Upper lobe of left lung (tissue), 6 donors: Measurements from ENCODE around the gene ZNF407. TPM values are rescaled to one million over a fixed set of nuclear protein-coding genes. Genes with fewer than 3 reads are reported as not detected.

Source experiments
- ATAC-seq, 2 donors: fragments of 200-7000 bp; cut with Tn5 transposase; one replicate each; pipeline ENCODE4 v1.9.1; 2022; ENCODE audit warnings: mild to moderate bottlenecking in 2 of 2, moderate library complexity in 2 of 2; ENCODE audit not compliant: low FRiP score in 2 of 2
- DNase-seq, 2 donors: peaks; one replicate each; pipeline ENCODE4 v3.0.0-alpha.2; 2019 to 2020
- H3K27ac ChIP-seq, 4 donors: fragments of 200-600 bp; sonication (generic); one replicate each; pipeline ENCODE4 v1.5.1; 2016 to 2019
- H3K27me3 ChIP-seq, 4 donors: fragments of 200-600 bp; sonication (generic); one replicate each; pipeline ENCODE4 v1.5.1; 2017 to 2019
- H3K36me3 ChIP-seq, 4 donors: fragments of 200-600 bp; sonication (generic); one replicate each; pipeline ENCODE4 v1.5.1; 2016 to 2019
- H3K4me1 ChIP-seq, 4 donors: fragments of 200-600 bp; sonication (generic); one replicate each; pipeline ENCODE4 v1.5.1; 2018 to 2019
- H3K4me3 ChIP-seq, 4 donors: fragments of 200-600 bp; sonication (generic); one replicate each; pipeline ENCODE4 v1.5.1; 2017 to 2019; ENCODE audit warnings: mild to moderate bottlenecking in 2 of 4, moderate library complexity in 1 of 4
- H3K9me3 ChIP-seq, 4 donors: fragments of 200-600 bp; sonication (generic); one replicate each; pipeline ENCODE4 v1.5.1; 2018 to 2019
- EP300 ChIP-seq, 4 donors: sonication (generic); formaldehyde crosslinking; IDR thresholded peaks; one replicate each; pipeline ENCODE4 v1.5.1; 2017; ENCODE audit warnings: antibody characterized with exemption in 4 of 4, control low read depth in 2 of 4
- POLR2A ChIP-seq, 4 donors: fragments of 450-650 bp; IDR thresholded peaks; one replicate each; pipeline ENCODE4 v1.5.1; 2016 to 2017; ENCODE audit warnings: antibody characterized with exemption in 4 of 4, mild to moderate bottlenecking in 2 of 4
- POLR2AphosphoS5 ChIP-seq, 2 donors: sonication (generic); formaldehyde crosslinking; IDR thresholded peaks; one replicate each; pipeline ENCODE4 v1.5.1; 2017; ENCODE audit warnings: antibody characterized with exemption in 2 of 2
- WGBS, 2 donors: methylation state at CpG; one replicate each; pipeline ENCODE4 v1.1.5; 2017 to 2018; 5-methylcytosine and 5-hydroxymethylcytosine counted together
- total RNA-seq, 6 donors: library from RNA; depleted of rRNA in 4 of 6; stranded (reverse); fragments of >200 nt in 4 of 6; gene quantifications; one replicate each; pipeline versions ENCODE4 v1.1.0 to v1.2.1, GENCODE V29; 2016 to 2021
- TF ChIP-seq, protein P1 (sequence below), 6 experiments: fragments of 450-650 bp in 4 of 6; fragments of 200-600 bp in 2 of 6; sonication (generic) in 2 of 6; IDR thresholded peaks; one replicate each; pipeline ENCODE4 v1.5.1; 2016 to 2019; ENCODE audit warnings: antibody characterized with exemption in 6 of 6
- donor health status: DM: no; HTN: no; CAD: no; lungs with moderate emphysema.
- donor health status: DM: no; HTN: yes; CAD: no; lungs with severe emphysema.

ZNF407 gene
- total RNA-seq, 6 donors from 2014 or later: 12.2 to 77.5 (median 17.1) TPM

DNA sequence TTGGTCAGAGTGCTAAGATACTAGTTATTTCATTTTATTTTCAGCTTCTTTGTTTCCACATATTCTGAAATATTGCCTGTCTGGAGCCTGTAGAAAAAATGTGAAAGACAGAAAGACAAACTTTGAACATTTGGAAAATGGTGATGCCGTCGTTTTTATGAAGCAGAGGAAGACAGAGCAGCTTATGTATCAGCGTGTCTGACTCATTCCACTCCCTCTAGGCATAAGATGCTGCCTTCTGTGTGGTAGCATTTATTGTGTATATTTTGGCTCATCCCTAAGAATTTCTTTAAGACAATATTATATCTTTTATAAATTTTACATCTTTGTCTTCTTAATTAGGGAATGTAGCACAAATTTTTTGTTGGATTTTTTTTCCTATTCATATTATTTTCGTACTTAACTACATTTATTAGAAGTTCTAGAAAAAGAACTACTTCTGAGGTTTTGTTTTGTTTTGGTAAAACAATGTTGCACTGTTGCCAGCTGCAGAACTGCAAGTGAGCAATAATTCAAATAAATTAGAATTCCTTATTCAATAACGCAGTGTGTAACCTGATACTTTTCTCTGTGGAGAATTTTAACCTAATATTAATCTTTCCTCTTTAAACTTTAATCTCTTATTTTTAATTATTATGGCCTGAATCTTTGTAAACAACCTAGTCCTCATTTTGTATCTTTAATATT lies 300.4 kb downstream of the ZNF407 start:
- H3K9me3 ChIP-seq: no peaks in the 10 kb centered on the region
- H3K4me3 ChIP-seq: no peak overlapping the region
- DNase-seq: no peak
- ATAC-seq: no peak
- no peaks in the 10 kb centered on the region for H3K27me3 ChIP-seq
- H3K4me1 ChIP-seq: peaks cover 0 to 6% (median 0%) of the 10 kb centered on the region in 4 donors
- no peak overlapping the region for H3K27ac ChIP-seq
- no peaks in the 10 kb centered on the region for H3K36me3 ChIP-seq
- TF ChIP-seq EP300 (IDR thresholded peaks at IDR 0.05) (no peak), POLR2AphosphoS5 (IDR thresholded peaks at IDR 0.05) (no peak), POLR2A (IDR thresholded peaks at IDR 0.05) (no peak)
- TF ChIP-seq, protein P1, sequence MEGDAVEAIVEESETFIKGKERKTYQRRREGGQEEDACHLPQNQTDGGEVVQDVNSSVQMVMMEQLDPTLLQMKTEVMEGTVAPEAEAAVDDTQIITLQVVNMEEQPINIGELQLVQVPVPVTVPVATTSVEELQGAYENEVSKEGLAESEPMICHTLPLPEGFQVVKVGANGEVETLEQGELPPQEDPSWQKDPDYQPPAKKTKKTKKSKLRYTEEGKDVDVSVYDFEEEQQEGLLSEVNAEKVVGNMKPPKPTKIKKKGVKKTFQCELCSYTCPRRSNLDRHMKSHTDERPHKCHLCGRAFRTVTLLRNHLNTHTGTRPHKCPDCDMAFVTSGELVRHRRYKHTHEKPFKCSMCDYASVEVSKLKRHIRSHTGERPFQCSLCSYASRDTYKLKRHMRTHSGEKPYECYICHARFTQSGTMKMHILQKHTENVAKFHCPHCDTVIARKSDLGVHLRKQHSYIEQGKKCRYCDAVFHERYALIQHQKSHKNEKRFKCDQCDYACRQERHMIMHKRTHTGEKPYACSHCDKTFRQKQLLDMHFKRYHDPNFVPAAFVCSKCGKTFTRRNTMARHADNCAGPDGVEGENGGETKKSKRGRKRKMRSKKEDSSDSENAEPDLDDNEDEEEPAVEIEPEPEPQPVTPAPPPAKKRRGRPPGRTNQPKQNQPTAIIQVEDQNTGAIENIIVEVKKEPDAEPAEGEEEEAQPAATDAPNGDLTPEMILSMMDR (IDR thresholded peaks at IDR 0.05): no peak
- 86 to 87% methylated on average over 5 of the region's 5 CpGs for WGBS, 2 donors

DNA sequence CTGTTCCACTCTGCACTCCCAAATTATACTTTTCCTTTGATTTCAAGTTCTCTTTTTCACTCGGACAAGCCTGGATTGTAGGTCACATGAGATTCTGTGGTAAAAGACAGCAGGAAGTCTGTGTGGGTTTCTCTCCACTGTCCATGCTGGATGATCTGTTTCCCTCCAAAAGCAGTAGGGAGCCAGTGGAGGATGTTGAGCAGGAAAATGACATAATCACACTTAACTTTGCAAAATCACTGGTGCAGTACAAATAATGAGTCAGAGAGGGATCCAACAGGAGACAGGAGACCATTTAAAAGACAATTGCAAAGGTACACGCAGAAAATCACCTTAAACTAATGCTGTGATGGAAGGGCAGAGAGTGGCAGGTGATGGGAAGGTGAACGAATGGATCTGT lies 301.3 kb downstream of the ZNF407 start:
- H3K4me3 ChIP-seq: no peak overlapping the region
- H3K27ac ChIP-seq: peak overlapping the region in 1 of 4 donors; percentile 5
- no peaks in the 10 kb centered on the region for H3K36me3 ChIP-seq
- no peaks in the 10 kb centered on the region for H3K27me3 ChIP-seq
- 64 to 87% methylated on average over 3 of the region's 3 CpGs for WGBS, 2 donors
- H3K4me1 ChIP-seq: peaks cover 0 to 6% (median 0%) of the 10 kb centered on the region in 4 donors
- ATAC-seq: peak in 1 of 2 donors; percentile 58
- TF ChIP-seq POLR2AphosphoS5 (IDR thresholded peaks at IDR 0.05): no peak
- no peak for TF ChIP-seq POLR2A (IDR thresholded peaks at IDR 0.05)
- TF ChIP-seq EP300 (IDR thresholded peaks at IDR 0.05): no peak
- TF ChIP-seq, protein P1 (IDR thresholded peaks at IDR 0.05): no peak
- H3K9me3 ChIP-seq: no peaks in the 10 kb centered on the region
- DNase-seq: no peak

DNA sequence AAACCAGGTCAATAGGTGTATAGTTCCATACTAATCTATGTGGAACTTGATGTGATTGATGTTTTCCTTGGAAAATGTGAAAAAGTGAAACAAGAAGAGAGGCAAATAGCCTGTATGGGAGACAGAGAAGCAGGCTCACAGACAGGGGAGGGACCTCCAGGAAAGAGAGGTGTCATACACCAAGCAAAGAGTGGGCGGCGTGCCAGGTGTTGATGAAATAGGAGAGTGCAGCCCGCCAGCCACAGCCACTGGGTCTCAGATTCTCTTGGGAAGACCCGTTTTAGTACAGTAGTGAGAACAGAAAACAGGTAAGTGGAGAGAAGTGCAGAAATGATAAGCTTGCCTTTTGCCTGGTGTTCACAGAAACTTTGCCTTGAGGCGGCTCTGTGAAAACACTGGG lies 301.9 kb downstream of the ZNF407 start:
- ATAC-seq: no peak
- H3K27me3 ChIP-seq: no peaks in the 10 kb centered on the region
- no peak for TF ChIP-seq POLR2AphosphoS5 (IDR thresholded peaks at IDR 0.05)
- TF ChIP-seq EP300 (IDR thresholded peaks at IDR 0.05): no peak
- TF ChIP-seq POLR2A (IDR thresholded peaks at IDR 0.05): no peak
- H3K4me3 ChIP-seq: no peak overlapping the region
- H3K9me3 ChIP-seq: no peaks in the 10 kb centered on the region
- no peaks in the 10 kb centered on the region for H3K36me3 ChIP-seq
- 87 to 89% methylated on average over 5 of the region's 5 CpGs for WGBS, 2 donors
- DNase-seq: peak in 1 of 2 donors; percentile 29
- peaks cover 0 to 6% (median 0%) of the 10 kb centered on the region in 4 donors for H3K4me1 ChIP-seq
- peak overlapping the region in 1 of 4 donors; percentile 5 for H3K27ac ChIP-seq

DNA sequence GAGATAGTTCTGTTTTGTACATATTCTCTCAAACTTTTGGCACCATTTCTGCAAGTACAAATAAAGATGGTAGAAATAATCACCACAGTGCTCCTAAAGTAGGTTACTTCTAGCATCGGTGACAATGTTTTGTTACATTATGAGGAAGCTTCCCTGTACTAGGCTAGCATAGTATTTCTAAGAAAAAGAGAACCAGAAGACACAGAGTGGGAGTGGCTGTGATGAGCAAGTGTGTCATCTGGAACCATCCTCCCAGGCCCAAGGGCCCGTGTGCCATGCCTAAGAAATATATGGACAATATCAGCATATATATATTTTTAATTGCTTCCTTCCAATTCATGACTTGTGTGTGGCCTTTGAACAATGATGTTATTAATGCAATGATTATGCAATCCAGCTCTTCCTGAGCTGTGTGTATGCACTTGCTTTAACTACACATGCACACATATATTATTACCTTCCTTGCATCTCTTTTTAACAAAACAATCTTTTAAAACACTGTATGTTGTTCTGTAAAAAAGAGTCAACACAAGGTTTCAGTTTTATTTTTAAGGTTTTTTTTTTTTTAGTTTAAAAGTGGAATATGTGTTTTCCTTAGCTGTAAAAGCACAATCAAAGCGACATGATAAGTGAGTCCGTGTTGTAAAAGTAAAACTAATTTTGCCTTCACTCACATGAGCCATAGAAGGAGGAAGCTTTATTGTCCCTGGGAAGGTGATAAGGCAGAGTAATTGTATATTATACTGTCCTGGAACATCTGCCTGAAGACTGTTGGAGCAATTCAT lies 303.9 kb downstream of the ZNF407 start:
- H3K4me3 ChIP-seq: no peak overlapping the region
- H3K27me3 ChIP-seq: no peaks in the 10 kb centered on the region
- no peak for DNase-seq
- H3K4me1 ChIP-seq: peaks cover 0 to 6% (median 0%) of the 10 kb centered on the region in 4 donors
- ATAC-seq: peak; percentile 67 to 70
- no peak overlapping the region for H3K27ac ChIP-seq
- no peaks in the 10 kb centered on the region for H3K36me3 ChIP-seq
- H3K9me3 ChIP-seq: no peaks in the 10 kb centered on the region
- WGBS, 2 donors: 81 to 85% methylated on average over 4 of the region's 4 CpGs
- no peak for TF ChIP-seq EP300 (IDR thresholded peaks at IDR 0.05)
- TF ChIP-seq POLR2A (IDR thresholded peaks at IDR 0.05): no peak
- no peak for TF ChIP-seq POLR2AphosphoS5 (IDR thresholded peaks at IDR 0.05)
- TF ChIP-seq, protein P1 (IDR thresholded peaks at IDR 0.05): no peak

DNA sequence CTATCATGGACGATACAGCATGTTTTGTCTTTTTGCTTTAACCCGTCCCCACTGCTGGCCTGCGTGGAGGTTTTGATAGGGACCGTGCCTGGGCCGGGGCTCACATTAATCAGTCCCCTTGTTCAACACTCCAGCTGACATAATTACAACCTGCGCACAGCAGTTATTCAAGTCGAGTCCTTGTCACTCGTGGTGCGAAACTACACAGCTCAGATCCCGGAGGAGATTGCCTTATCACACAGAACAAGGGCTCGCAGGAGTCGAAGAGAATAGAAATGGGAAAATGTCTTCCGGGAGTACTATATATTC lies 304.4 kb downstream of the ZNF407 start:
- no peak for TF ChIP-seq POLR2AphosphoS5 (IDR thresholded peaks at IDR 0.05)
- TF ChIP-seq, protein P1 (IDR thresholded peaks at IDR 0.05): no peak
- ATAC-seq (no peak), DNase-seq (peak in 1 of 2 donors; percentile 6)
- Histone ChIP-seq H3K27ac (no peak overlapping the region), H3K9me3 (no peaks in the 10 kb centered on the region), H3K4me1 (peaks cover 0 to 6% (median 0%) of the 10 kb centered on the region in 4 donors), H3K36me3 (no peaks in the 10 kb centered on the region), H3K4me3 (no peak overlapping the region), H3K27me3 (no peaks in the 10 kb centered on the region)
- 85 to 86% methylated on average over 13 of the region's 13 CpGs for WGBS, 2 donors
